CD4-positive, alpha-beta T cell (primary cell): Measurements from ENCODE around the gene INSIG1. TPM values are rescaled to one million over a fixed set of nuclear protein-coding genes. Genes with fewer than 3 reads are reported as not detected.

Experiments
- ATAC-seq: fragments of 200-7000 bp; cut with Tn5 transposase; one replicate; pipeline ENCODE4 v1.10.0; 2022; ENCODE audit warnings: mild to moderate bottlenecking; ENCODE audit not compliant: poor library complexity
- CTCF ChIA-PET: fragments of 350-600 bp; sonication (Branson Sonifier 250); formaldehyde crosslinking; loops from one replicate; lab custom pipeline; 2021; ENCODE audit warnings: antibody characterized with exemption, inconsistent platforms; lab: Charles Lee
- POLR2A ChIA-PET: fragments of 350-600 bp; sonication (Branson Sonifier 250); formaldehyde crosslinking; loops from one replicate; lab custom pipeline; 2021; ENCODE audit warnings: antibody characterized with exemption, inconsistent platforms; lab: Charles Lee
- DNase-seq, 14 experiments: peaks; one replicate each; pipeline ENCODE4 v3.0.0-alpha.2; 2013 to 2020; ENCODE audit warnings: mixed read lengths in 2 of 14
- H3K27ac ChIP-seq, 2 donors: one replicate each; pipeline versions ENCODE4 v1.5.1 to v1.7.0; 2013; ENCODE audit warnings: low read length in 2 of 2, low read depth in 1 of 2, mild to moderate bottlenecking in 1 of 2
- H3K27me3 ChIP-seq, 2 experiments: 1 replicate in 1 of 2; 2 replicates in 1 of 2; pipeline versions ENCODE4 v1.6.1 to v1.7.0; 2013; ENCODE audit warnings: low read length in 2 of 2, control low read depth in 1 of 2, mild to moderate bottlenecking in 1 of 2, moderate library complexity in 1 of 2; ENCODE audit not compliant: insufficient read depth in 2 of 2, control insufficient read depth in 1 of 2
- H3K36me3 ChIP-seq: one replicate; pipeline ENCODE4 v1.6.1; 2013; ENCODE audit warnings: low read length, control low read depth; ENCODE audit not compliant: insufficient read depth
- H3K4me1 ChIP-seq: one replicate; pipeline ENCODE4 v1.6.1; 2013; ENCODE audit warnings: low read length, control low read depth; ENCODE audit not compliant: insufficient read depth
- H3K4me3 ChIP-seq: one replicate; pipeline ENCODE4 v1.5.1; 2013; ENCODE audit warnings: mild to moderate bottlenecking, low read length, moderate library complexity
- H3K9me3 ChIP-seq, 2 experiments: 1 replicate in 1 of 2; 2 replicates in 1 of 2; pipeline versions ENCODE4 v1.6.1 to v1.7.0; 2013; ENCODE audit warnings: low read length in 2 of 2, mild to moderate bottlenecking in 2 of 2, control low read depth in 1 of 2, moderate library complexity in 1 of 2; ENCODE audit not compliant: control insufficient read depth in 1 of 2, insufficient read depth in 1 of 2
- H3K27ac Mint-ChIP-seq: one replicate; pipeline ENCODE4 v1.8.0; 2020; ENCODE audit warnings: mixed read lengths
- H3K27me3 Mint-ChIP-seq: one replicate; pipeline ENCODE4 v1.8.0; 2021; ENCODE audit warnings: mixed read lengths
- H3K36me3 Mint-ChIP-seq: one replicate; pipeline ENCODE4 v1.8.0; 2021; ENCODE audit warnings: low read depth, mixed read lengths
- H3K4me1 Mint-ChIP-seq: one replicate; pipeline ENCODE4 v1.8.0; 2021; ENCODE audit warnings: low read depth, mixed read lengths
- H3K4me3 Mint-ChIP-seq: one replicate; pipeline ENCODE4 v1.8.0; 2020; ENCODE audit warnings: mild to moderate bottlenecking, mixed read lengths
- H3K9me3 Mint-ChIP-seq: one replicate; pipeline ENCODE4 v1.8.0; 2020; ENCODE audit warnings: mixed read lengths
- intact Hi-C, 2 experiments: fragments of 100-400 bp; cut with DNase I in 1 of 2; cut with micrococcal nuclease in 1 of 2; formaldehyde crosslinking; loops; one replicate each; pipeline versions ENCODE4 v1.15.1 to v1.9.0; 2023 to 2025; cut with DNase I, micrococcal nuclease
- total RNA-seq, 174 experiments: library from RNA in 2 of 174; stranded (reverse) in 2 of 174; gene quantifications; one replicate each; pipeline ENCODE4 v1.2.3 and lab custom pipeline; 2021 to 2026
- TF ChIP-seq, protein P1 (sequence below): fragments of 200-600 bp; IDR thresholded peaks from one replicate; pipeline ENCODE4 v1.8.0; 2022; ENCODE audit warnings: antibody characterized with exemption, mild to moderate bottlenecking

The INSIG1 gene
- total RNA-seq, 2 experiments from 2014 or later = 58.1 to 60.9 TPM

DNA sequence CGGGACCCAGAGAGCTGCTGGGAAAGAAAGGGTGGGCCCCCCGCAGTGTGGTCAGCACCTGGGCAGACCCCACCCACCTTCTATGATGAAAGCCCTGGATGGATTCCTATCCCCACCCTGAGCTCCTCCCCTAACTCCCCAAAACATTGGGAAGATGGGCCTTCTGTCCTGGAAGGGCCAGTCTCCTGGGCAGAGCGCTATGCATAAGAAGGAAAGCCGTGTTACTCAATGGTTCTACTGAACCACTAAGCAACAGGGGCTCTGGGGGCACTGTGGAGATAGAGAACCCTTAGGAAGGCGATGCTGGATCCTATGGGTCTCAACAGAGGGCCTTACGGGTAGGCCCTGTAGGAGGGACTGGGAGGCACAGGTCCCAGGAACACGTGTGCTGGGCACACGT is 30.7 kb upstream of the INSIG1 start:
- no peaks in the 10 kb centered on the region for H3K36me3 Mint-ChIP-seq
- no peak for DNase-seq
- intact Hi-C loops = no loop called here
- no peak overlapping the region for H3K27ac Mint-ChIP-seq
- Histone ChIP-seq H3K27me3 (peaks cover 0 to 2% of the 10 kb centered on the region in 2 experiments), H3K27ac (no peak overlapping the region), H3K9me3 (peaks cover 0 to 5% of the 10 kb centered on the region in 2 experiments), H3K4me3 (no peak overlapping the region), H3K4me1 (no peaks in the 10 kb centered on the region), H3K36me3 (no peaks in the 10 kb centered on the region)
- TF ChIP-seq, protein P1, sequence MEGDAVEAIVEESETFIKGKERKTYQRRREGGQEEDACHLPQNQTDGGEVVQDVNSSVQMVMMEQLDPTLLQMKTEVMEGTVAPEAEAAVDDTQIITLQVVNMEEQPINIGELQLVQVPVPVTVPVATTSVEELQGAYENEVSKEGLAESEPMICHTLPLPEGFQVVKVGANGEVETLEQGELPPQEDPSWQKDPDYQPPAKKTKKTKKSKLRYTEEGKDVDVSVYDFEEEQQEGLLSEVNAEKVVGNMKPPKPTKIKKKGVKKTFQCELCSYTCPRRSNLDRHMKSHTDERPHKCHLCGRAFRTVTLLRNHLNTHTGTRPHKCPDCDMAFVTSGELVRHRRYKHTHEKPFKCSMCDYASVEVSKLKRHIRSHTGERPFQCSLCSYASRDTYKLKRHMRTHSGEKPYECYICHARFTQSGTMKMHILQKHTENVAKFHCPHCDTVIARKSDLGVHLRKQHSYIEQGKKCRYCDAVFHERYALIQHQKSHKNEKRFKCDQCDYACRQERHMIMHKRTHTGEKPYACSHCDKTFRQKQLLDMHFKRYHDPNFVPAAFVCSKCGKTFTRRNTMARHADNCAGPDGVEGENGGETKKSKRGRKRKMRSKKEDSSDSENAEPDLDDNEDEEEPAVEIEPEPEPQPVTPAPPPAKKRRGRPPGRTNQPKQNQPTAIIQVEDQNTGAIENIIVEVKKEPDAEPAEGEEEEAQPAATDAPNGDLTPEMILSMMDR = no peak
- H3K4me1 Mint-ChIP-seq = no peaks in the 10 kb centered on the region
- CTCF ChIA-PET = no interaction called here
- no peaks in the 10 kb centered on the region for H3K9me3 Mint-ChIP-seq
- POLR2A ChIA-PET = no interaction called here
- H3K4me3 Mint-ChIP-seq = no peak overlapping the region
- H3K27me3 Mint-ChIP-seq = peaks cover 4% of the 10 kb centered on the region
- no peak for ATAC-seq

DNA sequence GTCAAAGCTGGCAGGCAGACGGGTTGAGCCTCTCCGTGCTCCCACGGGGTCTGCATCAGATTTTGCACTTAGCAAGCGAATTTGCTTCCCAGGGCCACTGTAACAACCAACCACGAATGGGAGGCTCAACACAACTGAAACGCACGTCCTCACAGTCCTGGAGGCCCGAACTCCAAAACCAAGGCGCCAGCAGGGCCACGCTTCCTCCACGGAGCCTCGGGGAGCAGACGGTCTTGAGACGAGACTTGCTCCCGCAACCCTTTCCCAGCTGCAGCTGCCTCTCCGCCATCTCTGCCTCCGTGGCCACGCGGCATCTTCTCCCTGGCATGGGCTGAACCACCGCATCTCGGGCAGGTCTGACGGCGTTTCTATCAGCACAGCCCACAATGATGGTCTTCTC is 30.2 kb upstream of the INSIG1 start:
- no peaks in the 10 kb centered on the region for H3K9me3 Mint-ChIP-seq
- CTCF ChIA-PET = no interaction called here

DNA sequence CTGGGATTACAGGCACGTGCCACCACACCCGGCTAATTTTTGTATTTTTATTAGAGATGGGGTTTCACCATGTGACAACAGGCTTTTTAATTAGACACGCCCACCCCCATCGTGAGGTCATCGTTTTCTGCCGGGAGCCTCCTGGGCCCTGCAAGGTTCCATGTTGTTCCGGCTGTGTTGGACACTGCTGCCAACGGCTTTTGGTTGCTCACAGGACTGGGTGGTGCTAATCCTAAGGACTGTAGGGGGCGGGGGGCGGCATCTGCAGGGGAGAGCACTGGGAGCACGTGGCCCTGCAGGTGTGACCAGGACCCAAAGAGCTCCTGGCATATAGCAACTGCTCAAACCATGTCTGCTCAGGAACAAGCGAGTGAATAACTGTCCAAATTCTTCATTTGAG is 29.5 kb upstream of the INSIG1 start:
- H3K27me3 Mint-ChIP-seq = no peaks in the 10 kb centered on the region
- CTCF ChIA-PET = no interaction called here
- no peaks in the 10 kb centered on the region for H3K36me3 ChIP-seq
- TF ChIP-seq, protein P1 = no peak
- intact Hi-C loops = no loop called here
- H3K4me1 ChIP-seq = no peaks in the 10 kb centered on the region
- H3K4me1 Mint-ChIP-seq = no peaks in the 10 kb centered on the region
- H3K9me3 Mint-ChIP-seq = no peaks in the 10 kb centered on the region
- DNase-seq (no peak), ATAC-seq (no peak)
- no peak overlapping the region for H3K27ac ChIP-seq
- no peak overlapping the region for H3K27ac Mint-ChIP-seq
- H3K4me3 ChIP-seq = no peak overlapping the region
- peaks cover 0 to 5% of the 10 kb centered on the region in 2 experiments for H3K27me3 ChIP-seq
- H3K4me3 Mint-ChIP-seq = no peak overlapping the region
- POLR2A ChIA-PET = no interaction called here
- no peaks in the 10 kb centered on the region for H3K36me3 Mint-ChIP-seq
- H3K9me3 ChIP-seq = peaks cover 0 to 5% of the 10 kb centered on the region in 2 experiments

More for the DNA sequence above, 30.2 kb upstream of the INSIG1 start:
- no peaks in the 10 kb centered on the region for H3K36me3 Mint-ChIP-seq
- Histone ChIP-seq H3K4me3 (no peak overlapping the region), H3K4me1 (no peaks in the 10 kb centered on the region), H3K36me3 (no peaks in the 10 kb centered on the region), H3K9me3 (peaks cover 0 to 5% of the 10 kb centered on the region in 2 experiments), H3K27me3 (peaks cover 0 to 2% of the 10 kb centered on the region in 2 experiments), H3K27ac (no peak overlapping the region)
- H3K27ac Mint-ChIP-seq = no peak overlapping the region
- ATAC-seq (no peak), DNase-seq (no peak)
- POLR2A ChIA-PET = no interaction called here
- TF ChIP-seq, protein P1 = no peak
- H3K27me3 Mint-ChIP-seq = peaks cover under 1% of the 10 kb centered on the region
- intact Hi-C loops = no loop called here
- no peak overlapping the region for H3K4me3 Mint-ChIP-seq
- no peaks in the 10 kb centered on the region for H3K4me1 Mint-ChIP-seq
